Glomerular visceral epithelial cell (primary cell): ENCODE results near the gene MYO16.
"Not testable (repeated sequence)": the region's sequence is repeated elsewhere in the genome, so short reads cannot be mapped to it uniquely, and the experiment has no call there.

Experiments
- DNase-seq: peaks from one replicate; pipeline ENCODE4 v3.0.0-alpha.2; 2016; ENCODE audit errors: extremely low spot score

MYO16 gene

DNA sequence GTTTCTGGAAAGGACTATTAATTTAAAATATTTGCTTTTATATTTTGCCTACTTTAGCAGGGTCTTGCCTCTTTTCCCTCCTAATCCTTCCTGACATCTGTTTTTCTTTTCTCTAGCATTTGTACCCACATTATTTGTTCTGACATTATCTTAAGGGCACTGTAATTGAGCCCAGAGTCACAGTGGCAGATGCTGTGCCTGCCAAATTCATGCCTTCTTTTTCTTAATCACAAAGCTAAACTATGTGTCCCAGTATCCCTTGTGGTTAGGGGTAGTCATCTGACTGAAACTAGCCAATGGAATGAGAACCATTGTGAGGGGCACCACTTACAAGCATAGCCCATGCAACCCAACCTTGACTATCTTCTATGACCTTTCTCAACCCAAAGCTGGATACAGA, 562.9 kb downstream of the MYO16 start:
- DNase-seq: no peak

GRCh38 chr13:109196948-109197347, 567.5 kb downstream of the MYO16 start:
- no peak for DNase-seq

- no peak for DNase-seq
Observed at GRCh38 chr13:109198585-109198984, 569.2 kb downstream of the MYO16 start.

GRCh38 chr13:109199280-109199679, 569.9 kb downstream of the MYO16 start:
- DNase-seq: no peak

DNA sequence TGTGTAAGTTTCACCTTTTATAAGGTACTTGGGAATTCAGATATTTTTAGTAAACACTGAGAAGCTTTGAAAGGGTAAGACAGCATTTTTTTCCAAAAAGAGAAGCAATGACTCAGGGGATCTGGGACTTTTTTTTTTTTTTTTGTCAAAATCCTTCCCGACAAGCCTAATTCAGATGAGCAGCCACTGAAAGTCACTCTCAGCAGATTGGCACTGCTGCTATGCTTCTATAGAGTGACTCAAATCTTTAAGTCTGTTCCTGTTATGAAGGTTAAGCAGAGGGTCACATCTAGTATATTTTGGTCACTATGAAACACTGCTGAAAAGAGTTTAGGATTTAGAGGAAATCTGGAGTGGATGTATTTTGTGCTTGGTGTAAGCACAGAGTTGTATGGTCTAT, 571.1 kb downstream of the MYO16 start:
- no peak for DNase-seq

- DNase-seq: no peak
Observed at GRCh38 chr13:109203587-109203986, 574.2 kb downstream of the MYO16 start.

- no peak for DNase-seq
Observed at GRCh38 chr13:109204252-109204651, 574.8 kb downstream of the MYO16 start.

DNA sequence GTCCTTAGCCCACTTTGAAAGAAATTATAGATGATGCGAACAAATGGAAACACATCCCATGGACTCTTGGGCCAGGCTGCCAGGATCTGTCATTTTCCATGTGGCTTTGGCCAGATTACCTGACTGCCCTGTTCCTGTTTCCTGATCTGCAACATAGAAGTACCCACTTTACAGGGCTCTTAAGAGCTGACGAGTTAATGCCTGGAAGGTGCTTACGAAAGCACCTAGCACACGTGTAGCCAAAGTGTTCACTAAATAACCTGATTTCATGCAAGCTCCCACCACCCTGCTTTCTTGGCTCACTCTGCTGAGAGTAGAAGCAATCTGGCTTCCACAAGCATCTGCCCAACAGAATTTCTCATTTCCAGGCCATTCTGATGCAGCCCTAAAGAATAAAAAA, 575.2 kb downstream of the MYO16 start:
- DNase-seq: no peak

DNA sequence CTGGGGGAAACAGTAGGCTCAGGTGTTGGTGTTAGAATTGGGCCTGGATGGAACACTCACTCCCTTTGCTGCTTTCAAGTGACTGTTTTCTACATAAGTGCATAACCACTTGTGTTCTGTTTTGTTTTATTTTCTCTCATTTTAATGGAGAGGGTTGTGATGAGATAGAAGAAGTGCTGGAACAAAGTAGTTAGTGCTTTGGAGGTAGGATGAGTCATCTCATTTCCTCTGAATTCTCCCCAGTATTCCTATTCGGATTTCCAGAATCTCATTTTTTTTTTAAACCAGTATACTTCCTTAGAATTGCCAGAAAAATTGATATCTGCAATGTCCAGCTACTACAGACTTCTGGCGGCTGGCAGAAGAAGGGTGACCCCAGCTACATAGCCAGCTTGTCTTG, 575.9 kb downstream of the MYO16 start:
- no peak for DNase-seq

- no peak for DNase-seq
Observed at GRCh38 chr13:109206616-109207015, 577.2 kb downstream of the MYO16 start.

DNA sequence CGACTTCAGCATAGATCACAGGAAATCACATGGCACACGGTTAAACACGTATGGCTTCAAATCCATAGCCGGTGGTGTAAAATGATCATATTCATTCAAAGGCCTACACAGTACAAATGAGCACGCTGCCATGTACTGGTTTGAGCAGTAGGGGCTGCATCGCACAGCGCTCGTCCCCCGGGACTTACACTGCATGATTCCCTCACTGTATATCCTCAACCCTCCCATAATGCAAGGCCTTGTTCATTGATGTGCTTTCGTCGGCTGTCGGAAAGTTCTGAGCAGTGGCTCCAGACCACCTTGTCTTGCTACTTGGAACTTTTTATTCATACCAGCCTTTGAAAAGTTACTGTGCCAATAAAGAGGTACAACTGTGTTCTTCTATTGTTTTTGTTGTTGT, 578.2 kb downstream of the MYO16 start:
- DNase-seq: no peak

- DNase-seq: no peak
Observed at GRCh38 chr13:109208522-109208921, 579.1 kb downstream of the MYO16 start.

DNA sequence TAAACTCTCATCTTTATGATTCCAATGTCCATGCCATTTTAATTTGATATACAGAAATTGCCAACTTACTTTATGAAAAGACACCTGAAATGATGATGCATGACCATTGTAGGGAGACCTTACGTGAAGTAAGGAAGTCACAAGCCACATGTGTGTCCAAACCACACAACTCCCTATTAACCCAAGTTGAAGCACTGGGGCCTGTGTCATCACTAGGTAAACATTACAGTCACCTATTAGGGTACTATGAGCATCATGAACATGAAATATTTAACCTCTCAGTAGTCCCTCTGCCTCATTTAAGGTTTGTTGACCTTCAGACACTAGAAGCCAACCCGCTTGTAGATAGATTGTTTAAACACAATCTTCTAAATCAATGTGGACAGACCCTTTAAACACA, 580.1 kb downstream of the MYO16 start:
- DNase-seq: no peak

GRCh38 chr13:109211616-109212015, 582.2 kb downstream of the MYO16 start:
- DNase-seq: no peak

DNA sequence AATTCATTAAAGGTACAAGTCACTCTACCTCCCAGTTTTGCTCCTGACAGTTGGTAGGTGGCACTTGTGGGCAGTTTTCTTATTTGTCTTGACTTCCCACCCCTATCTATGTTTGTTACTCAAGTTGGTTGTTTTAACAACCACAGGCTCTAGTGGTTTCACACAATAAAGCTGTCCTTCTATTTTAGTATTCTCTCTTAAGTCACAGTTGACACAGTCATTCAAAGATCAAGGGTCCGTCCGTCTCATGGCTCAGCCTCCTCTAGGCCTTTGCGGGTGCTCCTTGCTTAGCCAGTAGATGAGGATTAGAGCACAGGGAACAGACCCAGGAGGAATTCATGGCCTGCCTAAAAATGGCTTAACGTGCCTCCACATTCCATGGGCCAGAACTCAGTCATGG, 583.2 kb downstream of the MYO16 start:
- no peak for DNase-seq

- no peak for DNase-seq
Observed at GRCh38 chr13:109213714-109214113, 584.3 kb downstream of the MYO16 start.

- DNase-seq: no peak
Observed at GRCh38 chr13:109214393-109214792, 585.0 kb downstream of the MYO16 start.

DNA sequence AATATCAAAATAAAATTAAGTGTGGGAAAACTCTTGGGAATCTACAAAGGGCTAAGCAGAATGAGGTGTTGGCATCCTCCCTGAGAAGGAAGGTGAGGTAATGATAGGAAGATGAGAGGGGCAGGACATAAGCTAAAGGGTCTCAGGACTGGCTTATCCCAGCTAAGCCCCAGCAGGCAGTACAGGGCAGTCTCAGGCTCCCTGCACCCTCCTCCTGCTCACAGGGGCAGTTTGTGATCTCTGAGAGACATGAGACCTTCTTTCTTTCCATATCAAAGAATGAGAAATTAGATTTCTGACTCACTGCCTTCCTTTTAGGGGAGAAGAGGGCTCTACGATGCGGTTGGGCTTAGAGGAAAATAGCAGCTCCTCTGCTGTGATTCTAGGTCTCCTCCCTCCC, 586.0 kb downstream of the MYO16 start:
- DNase-seq: no peak

GRCh38 chr13:109217510-109217909, 588.1 kb downstream of the MYO16 start:
- DNase-seq: not testable (repeated sequence)

DNA sequence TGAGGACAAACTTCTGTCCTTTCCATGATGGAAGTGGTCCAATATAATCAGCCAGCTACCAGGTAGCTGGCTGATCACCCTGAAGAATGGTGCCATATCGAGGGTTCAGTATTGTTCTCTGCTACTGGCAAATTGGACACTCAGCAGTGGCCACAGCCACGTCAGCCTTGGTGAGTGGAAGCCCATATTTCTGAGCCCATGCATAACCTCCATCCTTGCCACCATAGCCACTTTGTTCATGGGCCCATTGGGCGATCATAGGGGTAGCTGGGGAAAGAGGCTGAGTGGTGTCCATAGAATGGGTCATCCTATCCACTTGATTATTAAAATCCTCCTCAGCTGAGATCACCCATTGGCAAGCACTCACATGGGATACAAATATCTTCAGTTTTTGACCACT, 591.2 kb downstream of the MYO16 start:
- no peak for DNase-seq

DNA sequence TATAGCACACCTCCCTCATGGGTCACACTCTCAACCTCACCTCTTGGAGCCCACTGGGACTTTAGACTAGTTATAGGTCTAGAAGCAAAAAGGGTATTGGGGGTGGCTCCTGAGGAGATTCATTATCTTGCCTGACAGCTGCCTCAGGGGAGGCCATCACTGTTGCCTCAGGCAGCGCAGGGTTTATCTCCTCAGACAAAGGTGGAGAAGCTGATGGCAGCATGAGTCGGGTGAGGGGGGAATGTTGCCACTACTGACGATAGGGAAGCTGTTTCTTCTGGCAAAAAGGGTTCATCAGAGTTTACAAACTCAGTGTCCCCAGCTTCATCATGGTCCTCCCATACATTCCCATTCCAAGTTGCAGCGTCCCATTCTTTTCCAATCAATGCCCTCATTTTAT, 594.6 kb downstream of the MYO16 start:
- no peak for DNase-seq

- DNase-seq: no peak
Observed at GRCh38 chr13:109226631-109227030, 597.2 kb downstream of the MYO16 start.

GRCh38 chr13:109227344-109227940, 598.0 kb downstream of the MYO16 start:
- DNase-seq: no peak

GRCh38 chr13:109228211-109228610, 598.8 kb downstream of the MYO16 start:
- DNase-seq: no peak

DNA sequence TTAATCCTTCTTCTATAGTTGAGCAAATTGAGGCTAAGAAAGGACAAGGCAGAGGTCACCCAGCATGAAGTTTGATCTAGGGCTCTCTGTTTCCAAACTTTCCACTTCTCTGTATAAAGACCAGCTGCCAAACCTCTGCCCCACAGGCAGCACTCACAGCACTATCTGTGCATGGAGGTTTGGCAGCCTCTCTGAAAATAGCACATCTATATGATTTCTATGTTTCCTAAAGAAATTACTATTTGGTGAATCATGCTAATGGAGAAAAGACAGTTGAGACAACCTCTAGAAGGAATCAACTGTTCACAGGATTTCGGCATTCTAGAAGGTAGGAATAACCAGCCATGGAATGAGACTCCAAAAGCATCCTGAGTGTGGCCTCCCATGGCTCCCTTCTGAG, 602.5 kb downstream of the MYO16 start:
- DNase-seq: no peak
